ENCODE measurements around the gene CPT1C.

The CPT1C gene

DNA sequence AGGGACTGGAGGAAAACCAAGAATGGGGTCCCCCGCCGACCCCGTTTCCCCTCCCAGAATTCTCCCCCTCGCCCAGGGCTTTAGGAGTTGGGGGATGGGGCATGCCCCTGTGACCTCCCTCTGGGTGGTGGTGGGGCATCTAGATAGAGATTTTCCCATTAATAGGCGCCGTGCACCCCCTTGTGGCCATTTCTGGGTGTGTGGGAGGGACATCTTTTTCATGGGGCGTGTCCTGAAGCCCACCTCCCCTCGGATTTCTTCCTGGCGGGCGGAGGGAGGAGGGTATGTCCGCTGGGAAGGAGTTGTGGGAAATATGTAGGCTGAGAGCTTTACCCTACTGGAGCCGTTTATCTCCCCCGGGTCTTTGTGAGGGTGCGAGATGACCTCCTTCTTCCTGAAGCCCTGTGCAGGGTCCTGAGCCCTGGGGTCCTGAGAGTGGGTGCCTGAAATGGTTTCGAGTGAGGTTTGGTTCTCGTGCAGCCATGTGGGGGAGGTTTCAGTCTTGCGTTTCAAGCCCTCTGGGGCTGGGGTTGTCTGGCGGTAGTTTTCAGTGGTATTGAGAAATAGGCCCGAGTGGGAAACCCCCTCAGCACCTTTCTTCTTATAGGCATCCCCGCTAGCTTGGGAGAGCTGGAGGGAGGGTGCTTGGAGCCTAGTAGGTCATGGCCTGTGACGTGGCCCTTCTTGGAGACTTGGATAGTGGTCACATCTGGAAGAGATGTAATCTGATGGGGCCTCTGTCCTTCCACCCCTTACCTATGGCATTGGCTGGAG, 12.8 kb upstream of the CPT1C start:
- peaks cover 14% of the 10 kb centered on the region for H3K4me1 ChIP-seq (ENCODE audit: control insufficient read depth, low read depth, low read length)
- H3K27me3 ChIP-seq (ENCODE audit: control insufficient read depth, insufficient read depth, low read length): no peaks in the 10 kb centered on the region
- peak overlapping the region; percentile 98 for H3K4me3 ChIP-seq (ENCODE audit: low read length)
- peaks cover 21% of the 10 kb centered on the region for H3K36me3 ChIP-seq (ENCODE audit: control insufficient read depth, low read depth, low read length)
- peak overlapping the region; percentile 85 for H3K27ac ChIP-seq (ENCODE audit: low read length)
- peak overlapping the region; percentile 95 for H3K9ac ChIP-seq (ENCODE audit: low read length)
- H3K9me3 ChIP-seq (ENCODE audit: control insufficient read depth, low read depth, low read length): no peaks in the 10 kb centered on the region

DNA sequence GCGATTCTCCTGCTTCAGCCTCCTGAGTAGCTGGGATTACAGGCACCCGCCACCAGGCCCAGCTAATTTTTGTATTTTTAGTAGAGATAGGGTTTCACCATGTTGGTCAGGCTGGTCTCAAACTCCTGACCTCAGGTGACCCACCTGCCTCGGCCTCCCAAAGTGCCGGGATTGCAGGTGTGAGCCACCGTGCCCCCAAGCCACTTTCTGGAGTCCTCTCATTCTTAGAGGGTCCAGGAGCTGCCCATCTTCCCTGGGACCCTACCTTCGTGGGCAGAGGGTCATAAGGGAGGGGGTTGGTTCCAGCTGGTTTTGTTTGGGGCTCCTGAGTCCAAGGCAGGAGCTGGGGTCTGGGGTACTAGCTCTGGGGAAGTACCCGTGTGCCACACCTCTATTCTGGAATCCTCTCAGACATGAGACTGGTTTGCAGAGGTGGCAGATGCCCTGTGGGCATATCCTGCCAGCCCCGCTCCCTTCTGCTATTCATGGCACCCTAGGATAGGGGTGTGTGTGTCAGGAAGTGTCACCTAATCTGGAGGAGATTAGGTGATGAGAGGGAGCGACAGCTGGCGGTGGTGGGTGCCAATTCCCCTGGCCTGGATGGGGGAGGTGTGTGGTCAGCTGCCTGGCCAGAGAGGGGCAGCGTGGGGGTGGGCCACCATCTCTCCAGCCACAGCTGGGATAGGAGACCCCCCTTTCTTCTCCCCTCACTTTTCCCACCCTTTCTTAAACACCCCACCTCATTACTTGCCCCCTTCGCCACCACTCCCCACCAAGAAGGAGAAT, 11.7 kb upstream of the CPT1C start:
- Histone ChIP-seq H3K27ac (ENCODE audit: low read length) (no peak overlapping the region), H3K4me3 (ENCODE audit: low read length) (peak overlapping the region; percentile 98), H3K4me1 (ENCODE audit: control insufficient read depth, low read depth, low read length) (peaks cover 14% of the 10 kb centered on the region), H3K27me3 (ENCODE audit: control insufficient read depth, insufficient read depth, low read length) (no peaks in the 10 kb centered on the region), H3K36me3 (ENCODE audit: control insufficient read depth, low read depth, low read length) (peaks cover 32% of the 10 kb centered on the region), H3K9me3 (ENCODE audit: control insufficient read depth, low read depth, low read length) (no peaks in the 10 kb centered on the region), H3K9ac (ENCODE audit: low read length) (no peak overlapping the region)

DNA sequence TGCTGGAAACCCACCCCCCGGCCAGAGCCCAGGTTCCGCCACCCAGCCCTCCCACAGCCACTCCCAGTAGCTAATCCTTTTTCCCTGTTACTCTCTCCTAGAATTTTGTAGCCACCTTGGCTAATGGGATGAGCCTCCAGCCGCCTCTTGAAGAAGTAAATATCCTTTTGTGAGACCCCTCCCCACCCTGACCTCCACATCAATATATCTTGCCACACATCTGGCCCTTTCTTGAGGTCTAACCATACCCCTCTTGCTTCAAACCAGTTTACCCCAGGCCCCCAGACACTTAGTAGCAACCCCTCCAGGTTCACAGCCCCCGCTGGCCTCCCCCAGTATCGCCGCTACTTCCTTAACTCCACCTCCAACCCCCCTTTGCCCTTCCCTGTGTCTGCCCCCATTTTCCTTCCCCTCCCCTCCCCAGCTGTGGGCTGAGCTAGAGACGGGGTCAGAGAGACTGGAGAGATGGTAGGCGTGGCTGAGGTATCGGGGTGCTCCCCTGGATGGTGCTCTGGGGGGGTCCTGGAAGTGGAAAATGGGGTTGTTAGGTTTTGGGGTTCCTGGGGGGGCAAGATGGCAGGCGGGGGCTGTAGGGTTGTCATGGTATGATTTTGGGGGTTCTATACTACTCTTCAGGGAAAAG, 11.0 kb upstream of the CPT1C start:
- Histone ChIP-seq H3K9me3 (ENCODE audit: control insufficient read depth, low read depth, low read length) (no peaks in the 10 kb centered on the region), H3K27ac (ENCODE audit: low read length) (peak overlapping the region; percentile 71), H3K36me3 (ENCODE audit: control insufficient read depth, low read depth, low read length) (peaks cover 38% of the 10 kb centered on the region), H3K4me1 (ENCODE audit: control insufficient read depth, low read depth, low read length) (peaks cover 14% of the 10 kb centered on the region), H3K27me3 (ENCODE audit: control insufficient read depth, insufficient read depth, low read length) (no peaks in the 10 kb centered on the region), H3K4me3 (ENCODE audit: low read length) (peak overlapping the region; percentile 43), H3K9ac (ENCODE audit: low read length) (peak overlapping the region; percentile 18)

DNA sequence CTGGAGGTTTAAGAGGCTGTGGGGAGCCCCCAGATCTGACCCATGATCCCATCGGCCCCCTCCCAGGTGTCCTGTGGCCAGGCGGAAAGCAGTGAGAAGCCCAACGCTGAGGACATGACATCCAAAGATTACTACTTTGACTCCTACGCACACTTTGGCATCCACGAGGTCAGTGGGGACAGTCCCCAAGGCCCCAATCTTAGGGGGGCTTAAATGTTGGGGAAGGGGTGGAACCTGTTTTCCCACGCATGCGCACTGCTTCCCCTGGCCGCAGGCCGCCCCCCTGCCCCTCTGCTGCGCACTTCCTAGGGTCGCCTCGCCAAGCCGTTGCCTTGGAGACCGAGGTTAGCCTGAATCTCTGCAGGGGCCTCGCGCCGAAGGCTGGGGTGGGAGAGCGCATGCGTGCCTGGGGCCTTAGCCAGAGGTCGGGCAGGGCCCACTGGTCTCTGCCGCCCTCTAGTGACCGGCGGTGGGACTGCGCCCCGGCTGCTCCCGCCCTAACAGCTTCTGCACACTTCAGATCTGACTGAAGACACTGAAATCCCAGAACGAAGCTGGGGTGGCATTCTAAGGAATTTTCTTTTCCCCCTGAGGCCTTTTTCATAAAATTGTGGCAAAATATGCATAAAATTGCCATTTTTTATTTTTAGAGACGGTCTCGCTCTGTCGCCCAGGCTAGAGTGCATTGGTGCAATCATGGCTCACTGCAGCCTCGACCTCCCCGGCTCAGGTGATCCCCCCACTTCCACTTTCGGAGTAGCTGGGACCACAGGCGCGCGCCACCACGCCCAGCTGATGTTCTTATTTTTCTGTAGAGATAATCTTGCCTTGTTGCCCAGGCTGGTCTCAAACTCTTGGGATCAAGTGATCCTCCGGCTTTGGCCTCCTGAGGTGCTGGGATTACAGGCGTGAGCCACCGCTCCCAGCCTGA, 10.2 kb upstream of the CPT1C start:
- peaks cover 14% of the 10 kb centered on the region for H3K4me1 ChIP-seq (ENCODE audit: control insufficient read depth, low read depth, low read length)
- no peaks in the 10 kb centered on the region for H3K9me3 ChIP-seq (ENCODE audit: control insufficient read depth, low read depth, low read length)
- peak overlapping the region; percentile 18 for H3K9ac ChIP-seq (ENCODE audit: low read length)
- peak overlapping the region; percentile 71 for H3K27ac ChIP-seq (ENCODE audit: low read length)
- H3K27me3 ChIP-seq (ENCODE audit: control insufficient read depth, insufficient read depth, low read length): no peaks in the 10 kb centered on the region
- peaks cover 46% of the 10 kb centered on the region for H3K36me3 ChIP-seq (ENCODE audit: control insufficient read depth, low read depth, low read length)
- peak overlapping the region; percentile 43 for H3K4me3 ChIP-seq (ENCODE audit: low read length)

DNA sequence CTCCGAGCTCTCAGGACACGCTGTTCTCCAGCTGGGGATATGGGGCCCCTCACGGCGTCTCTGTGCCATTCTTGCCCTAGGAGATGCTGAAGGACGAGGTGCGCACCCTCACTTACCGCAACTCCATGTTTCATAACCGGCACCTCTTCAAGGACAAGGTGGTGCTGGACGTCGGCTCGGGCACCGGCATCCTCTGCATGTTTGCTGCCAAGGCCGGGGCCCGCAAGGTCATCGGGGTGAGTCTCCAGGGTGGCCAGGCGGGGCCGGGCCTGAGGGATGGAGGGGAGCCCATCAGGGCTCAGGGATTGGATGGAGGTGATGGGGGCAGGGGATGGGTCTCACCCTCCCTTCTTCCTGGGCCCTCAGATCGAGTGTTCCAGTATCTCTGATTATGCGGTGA, 9.1 kb upstream of the CPT1C start:
- Histone ChIP-seq H3K9me3 (ENCODE audit: control insufficient read depth, low read depth, low read length) (no peaks in the 10 kb centered on the region), H3K9ac (ENCODE audit: low read length) (no peak overlapping the region), H3K4me3 (ENCODE audit: low read length) (no peak overlapping the region), H3K4me1 (ENCODE audit: control insufficient read depth, low read depth, low read length) (peaks cover 14% of the 10 kb centered on the region), H3K27ac (ENCODE audit: low read length) (no peak overlapping the region), H3K36me3 (ENCODE audit: control insufficient read depth, low read depth, low read length) (peaks cover 54% of the 10 kb centered on the region), H3K27me3 (ENCODE audit: control insufficient read depth, insufficient read depth, low read length) (no peaks in the 10 kb centered on the region)

DNA sequence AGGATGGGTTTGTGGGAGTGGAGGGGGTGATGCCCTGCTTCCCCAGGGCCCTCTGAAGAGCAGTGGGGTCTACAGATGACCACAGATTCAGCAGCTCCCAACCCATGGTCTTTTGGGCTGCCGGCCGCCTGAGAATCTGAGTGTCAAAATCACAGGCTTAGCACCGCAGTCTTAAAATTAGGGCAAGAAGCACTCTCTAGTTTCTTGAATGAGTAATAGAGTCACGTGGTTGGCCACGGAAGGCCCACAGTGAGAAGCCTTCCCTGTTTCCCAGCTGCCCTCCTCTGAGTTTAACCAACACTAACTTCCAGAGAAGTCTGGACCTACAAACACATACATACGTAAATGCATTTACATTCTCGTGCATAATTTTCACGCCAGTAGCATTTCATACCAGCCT, 8.6 kb upstream of the CPT1C start:
- Histone ChIP-seq H3K27ac (ENCODE audit: low read length) (no peak overlapping the region), H3K27me3 (ENCODE audit: control insufficient read depth, insufficient read depth, low read length) (no peaks in the 10 kb centered on the region), H3K4me1 (ENCODE audit: control insufficient read depth, low read depth, low read length) (peaks cover 14% of the 10 kb centered on the region), H3K9me3 (ENCODE audit: control insufficient read depth, low read depth, low read length) (no peaks in the 10 kb centered on the region), H3K36me3 (ENCODE audit: control insufficient read depth, low read depth, low read length) (peaks cover 59% of the 10 kb centered on the region), H3K4me3 (ENCODE audit: low read length) (no peak overlapping the region), H3K9ac (ENCODE audit: low read length) (no peak overlapping the region)

DNA sequence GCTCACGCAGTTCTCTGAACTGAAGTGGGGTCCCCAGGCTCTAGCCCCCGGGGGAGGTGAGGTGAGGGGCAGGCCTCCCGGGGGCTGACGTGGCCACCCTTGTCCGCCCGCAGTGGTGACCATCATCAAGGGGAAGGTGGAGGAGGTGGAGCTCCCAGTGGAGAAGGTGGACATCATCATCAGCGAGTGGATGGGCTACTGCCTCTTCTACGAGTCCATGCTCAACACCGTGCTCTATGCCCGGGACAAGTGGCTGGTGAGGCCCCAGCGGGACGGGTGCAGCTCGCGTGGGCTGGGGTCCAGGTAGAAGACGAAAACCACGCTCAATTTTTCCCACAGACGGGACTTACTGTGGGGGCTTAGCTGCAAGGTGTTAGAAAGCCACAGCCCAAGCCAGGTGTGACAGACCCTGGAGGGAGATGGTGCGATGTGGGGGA, 7.1 kb upstream of the CPT1C start:
- no peaks in the 10 kb centered on the region for H3K27me3 ChIP-seq (ENCODE audit: control insufficient read depth, insufficient read depth, low read length)
- no peak overlapping the region for H3K4me3 ChIP-seq (ENCODE audit: low read length)
- no peak overlapping the region for H3K9ac ChIP-seq (ENCODE audit: low read length)
- peaks cover 14% of the 10 kb centered on the region for H3K4me1 ChIP-seq (ENCODE audit: control insufficient read depth, low read depth, low read length)
- no peaks in the 10 kb centered on the region for H3K9me3 ChIP-seq (ENCODE audit: control insufficient read depth, low read depth, low read length)
- H3K27ac ChIP-seq (ENCODE audit: low read length): no peak overlapping the region
- peaks cover 69% of the 10 kb centered on the region for H3K36me3 ChIP-seq (ENCODE audit: control insufficient read depth, low read depth, low read length)

DNA sequence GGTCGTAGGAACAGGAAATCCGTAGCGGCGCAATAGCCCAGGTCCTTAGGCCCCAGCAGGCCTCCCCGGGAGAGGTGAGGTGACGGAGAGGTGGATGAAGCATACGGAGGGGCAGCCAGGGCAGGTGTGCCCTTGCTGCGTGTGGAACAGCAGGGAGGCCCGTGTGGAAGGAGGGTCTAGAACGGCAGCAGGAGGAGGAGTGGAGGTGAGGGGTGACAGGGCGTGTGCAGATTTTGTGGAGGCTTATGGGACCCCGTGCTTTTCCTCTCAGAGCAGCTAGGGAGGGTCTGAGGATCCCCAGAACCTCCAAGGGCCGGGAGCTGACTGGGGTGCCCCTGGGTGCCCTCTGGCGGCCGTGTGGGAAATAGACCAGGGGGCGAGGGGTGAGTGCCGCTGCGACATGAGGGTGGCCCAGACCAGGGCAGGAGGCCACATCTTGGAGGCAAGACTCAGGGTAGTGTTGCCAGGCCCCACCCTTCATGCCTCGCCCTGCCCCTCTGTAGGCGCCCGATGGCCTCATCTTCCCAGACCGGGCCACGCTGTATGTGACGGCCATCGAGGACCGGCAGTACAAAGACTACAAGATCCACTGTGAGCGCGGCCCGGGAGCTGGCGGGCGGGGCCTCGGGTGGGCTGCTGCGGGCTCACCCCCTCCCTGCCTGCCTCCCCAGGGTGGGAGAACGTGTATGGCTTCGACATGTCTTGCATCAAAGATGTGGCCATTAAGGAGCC, 6.5 kb upstream of the CPT1C start:
- Histone ChIP-seq H3K36me3 (ENCODE audit: control insufficient read depth, low read depth, low read length) (peaks cover 69% of the 10 kb centered on the region), H3K27ac (ENCODE audit: low read length) (no peak overlapping the region), H3K4me1 (ENCODE audit: control insufficient read depth, low read depth, low read length) (peaks cover 10% of the 10 kb centered on the region), H3K27me3 (ENCODE audit: control insufficient read depth, insufficient read depth, low read length) (no peaks in the 10 kb centered on the region), H3K9ac (ENCODE audit: low read length) (no peak overlapping the region), H3K9me3 (ENCODE audit: control insufficient read depth, low read depth, low read length) (no peaks in the 10 kb centered on the region), H3K4me3 (ENCODE audit: low read length) (no peak overlapping the region)

DNA sequence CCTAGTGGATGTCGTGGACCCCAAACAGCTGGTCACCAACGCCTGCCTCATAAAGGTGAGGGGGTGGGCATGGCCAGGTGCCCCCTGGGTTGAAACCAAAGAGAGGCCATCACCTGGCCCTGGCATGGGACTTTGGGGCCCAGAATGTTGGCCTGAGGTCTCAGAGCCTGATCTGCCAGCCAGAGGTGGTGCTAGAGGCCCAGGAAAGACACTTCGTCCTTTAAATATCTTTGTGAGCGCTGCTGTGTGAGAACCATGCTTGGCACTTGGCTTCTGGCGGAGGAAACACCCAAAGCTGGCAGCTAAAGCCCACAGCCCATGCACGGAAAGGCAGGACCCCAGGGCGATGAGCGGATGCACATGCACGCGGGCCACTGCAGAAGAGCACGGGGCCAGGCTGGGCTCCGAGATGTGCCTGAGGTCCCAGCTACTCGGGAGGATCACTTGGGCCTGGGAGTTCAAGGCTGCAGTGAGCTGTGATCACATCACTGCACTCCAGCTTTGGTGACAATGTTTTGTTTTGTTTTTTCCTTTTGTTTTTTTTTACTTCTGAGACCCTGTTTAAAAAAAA, 5.8 kb upstream of the CPT1C start:
- Histone ChIP-seq H3K4me3 (ENCODE audit: low read length) (no peak overlapping the region), H3K9ac (ENCODE audit: low read length) (no peak overlapping the region), H3K36me3 (ENCODE audit: control insufficient read depth, low read depth, low read length) (peaks cover 69% of the 10 kb centered on the region), H3K4me1 (ENCODE audit: control insufficient read depth, low read depth, low read length) (peaks cover 4% of the 10 kb centered on the region), H3K9me3 (ENCODE audit: control insufficient read depth, low read depth, low read length) (no peaks in the 10 kb centered on the region), H3K27ac (ENCODE audit: low read length) (no peak overlapping the region), H3K27me3 (ENCODE audit: control insufficient read depth, insufficient read depth, low read length) (no peaks in the 10 kb centered on the region)

DNA sequence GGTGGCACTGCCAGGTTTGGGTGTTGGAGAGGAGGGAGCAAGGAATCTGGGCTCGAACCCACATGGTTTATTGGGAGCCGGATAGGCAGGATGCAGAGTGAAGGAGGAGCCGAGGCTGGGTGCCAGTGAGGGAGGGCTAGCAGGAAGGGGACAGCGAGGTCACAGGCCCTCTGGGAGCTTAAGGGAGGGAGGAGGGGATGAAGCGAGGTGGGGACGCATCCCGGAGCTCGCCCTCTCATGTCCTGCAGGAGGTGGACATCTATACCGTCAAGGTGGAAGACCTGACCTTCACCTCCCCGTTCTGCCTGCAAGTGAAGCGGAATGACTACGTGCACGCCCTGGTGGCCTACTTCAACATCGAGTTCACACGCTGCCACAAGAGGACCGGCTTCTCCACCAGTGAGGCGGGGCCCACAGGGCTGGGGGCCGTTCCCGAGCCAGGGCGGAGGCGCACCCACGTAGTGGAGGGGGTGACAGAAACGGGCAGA, 5.0 kb upstream of the CPT1C start:
- Histone ChIP-seq H3K27me3 (ENCODE audit: control insufficient read depth, insufficient read depth, low read length) (no peaks in the 10 kb centered on the region), H3K9me3 (ENCODE audit: control insufficient read depth, low read depth, low read length) (no peaks in the 10 kb centered on the region), H3K4me3 (ENCODE audit: low read length) (no peak overlapping the region), H3K27ac (ENCODE audit: low read length) (no peak overlapping the region), H3K9ac (ENCODE audit: low read length) (no peak overlapping the region), H3K4me1 (ENCODE audit: control insufficient read depth, low read depth, low read length) (no peaks in the 10 kb centered on the region), H3K36me3 (ENCODE audit: control insufficient read depth, low read depth, low read length) (peaks cover 68% of the 10 kb centered on the region)

All from iPS-18a (cell line).